HEK293T (cell line): ENCODE results near the gene ATP11A.

Experiments
- FOXA1 ChIP-seq: fragments of 450-650 bp; IDR thresholded peaks from 2 replicates; pipeline ENCODE4 v1.6.1; 2016; ENCODE audit warnings: mild to moderate bottlenecking
- FOXM1 ChIP-seq: fragments of 450-650 bp; IDR thresholded peaks from 2 replicates; pipeline ENCODE4 v1.6.1; 2017; ENCODE audit warnings: mild to moderate bottlenecking, borderline replicate concordance

GRCh38 chr13:112696001-112696868, 6.4 kb downstream of the ATP11A start:
- no peak for TF ChIP-seq FOXA1
- no peak for TF ChIP-seq FOXM1
